NCI-H446 treated with DMSO at 0.1 percent for 48 hours (cell line): Measurements from ENCODE around the gene EEF1A2.
"Not testable (repeated sequence)": the region's sequence is repeated elsewhere in the genome, so short reads cannot be mapped to it uniquely, and the experiment has no call there.

Source experiments
- DNase-seq: peaks from one replicate; lab custom pipeline; 2025; lab: John Stamatoyannopoulos, UW

Gene EEF1A2

GRCh38 chr20:63484651-63485403 is 14.1 kb downstream of the EEF1A2 start:
- no peak for DNase-seq

GRCh38 chr20:63484236-63484635 is 14.6 kb downstream of the EEF1A2 start:
- no peak for DNase-seq

DNA sequence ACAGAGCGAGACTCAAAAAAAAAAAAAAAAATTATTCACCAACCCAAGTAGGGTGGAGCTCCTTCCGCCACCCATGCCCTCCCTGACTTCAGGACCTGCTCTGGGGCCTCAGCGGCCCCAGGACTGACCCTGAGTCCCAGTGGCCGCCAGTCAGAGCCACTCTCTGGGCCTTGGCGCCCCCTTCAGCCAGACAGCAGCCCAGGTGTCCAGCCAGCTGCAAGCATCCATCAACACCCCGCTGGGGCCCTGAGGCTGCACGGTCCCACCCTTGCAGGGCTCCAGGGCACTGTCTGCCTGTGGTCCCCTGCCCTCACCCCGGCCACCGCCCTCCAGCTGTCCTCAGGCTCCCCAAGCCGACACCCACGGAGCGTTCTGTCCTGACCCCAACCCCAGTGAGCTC is 15.0 kb downstream of the EEF1A2 start:
- DNase-seq, result no peak

- DNase-seq, result no peak
Measured at GRCh38 chr20:63482021-63482587, 16.8 kb downstream of the EEF1A2 start.

DNA sequence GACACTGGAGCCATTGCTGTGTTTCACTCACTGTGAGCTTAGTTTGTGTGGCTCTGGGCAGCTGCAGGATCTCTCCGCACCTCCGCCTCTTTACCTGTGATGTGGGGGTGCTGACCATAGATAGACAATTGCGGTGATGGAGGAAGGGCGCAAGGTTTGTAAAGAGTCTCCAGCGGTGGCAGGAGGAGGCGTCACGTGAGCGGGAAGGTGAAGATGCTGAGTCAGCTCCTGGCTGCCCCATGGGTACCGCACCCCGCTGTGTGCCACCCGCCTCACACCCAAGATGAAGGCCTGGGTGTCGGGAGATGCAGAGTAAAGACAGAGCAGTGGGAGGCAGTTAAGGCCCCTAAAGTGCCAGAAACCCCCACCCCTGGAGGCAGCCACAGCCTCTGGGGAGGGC is 17.4 kb downstream of the EEF1A2 start:
- DNase-seq, result no peak

- DNase-seq, result not testable (repeated sequence)
Measured at GRCh38 chr20:63479695-63480419, 19.0 kb downstream of the EEF1A2 start.

DNA sequence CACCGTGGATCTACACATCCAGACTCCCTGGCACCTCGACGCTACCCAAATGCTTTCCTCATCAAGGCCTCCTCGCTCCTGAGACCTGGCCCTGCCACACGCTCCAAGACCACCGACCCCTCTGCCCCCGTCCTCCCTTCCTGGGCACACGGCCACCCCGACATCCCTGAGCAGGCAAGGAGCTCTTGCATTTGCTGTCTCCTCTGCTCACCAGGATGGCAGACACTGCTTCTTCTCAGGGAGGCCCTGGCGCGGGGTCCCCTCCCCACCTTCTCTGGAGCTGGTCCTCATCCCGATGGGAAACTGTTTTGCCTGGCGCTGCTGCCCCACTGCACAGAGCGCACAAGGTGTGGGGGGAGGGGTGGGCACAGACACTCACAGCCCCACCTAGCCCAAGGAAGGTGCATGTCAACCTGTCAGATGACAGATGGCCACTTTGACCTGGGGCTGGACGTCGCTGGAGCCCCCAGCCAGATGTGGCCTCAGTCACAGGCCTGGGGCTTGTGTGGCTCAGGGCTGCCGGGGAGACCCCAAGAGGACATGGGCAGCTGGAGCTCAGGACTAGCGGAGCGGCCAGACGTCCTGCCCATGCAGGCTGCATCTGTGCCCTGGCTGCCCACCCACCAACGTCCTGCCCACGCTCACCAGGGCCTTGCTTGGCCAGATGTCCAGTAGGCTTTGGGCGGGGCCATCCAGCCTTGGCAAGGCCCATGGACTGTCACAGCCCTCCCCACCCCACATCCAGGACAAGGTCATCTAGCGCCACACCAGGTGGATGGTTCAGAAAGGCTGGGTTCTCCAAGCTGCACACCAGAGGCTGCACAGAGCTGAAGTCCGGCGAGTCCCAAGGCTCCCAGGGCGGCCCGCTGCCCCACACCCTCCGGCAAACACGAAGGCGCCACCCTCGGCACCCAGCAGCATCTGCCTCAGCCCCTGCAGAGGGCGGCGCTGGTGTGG is 20.3 kb downstream of the EEF1A2 start:
- no peak for DNase-seq

DNA sequence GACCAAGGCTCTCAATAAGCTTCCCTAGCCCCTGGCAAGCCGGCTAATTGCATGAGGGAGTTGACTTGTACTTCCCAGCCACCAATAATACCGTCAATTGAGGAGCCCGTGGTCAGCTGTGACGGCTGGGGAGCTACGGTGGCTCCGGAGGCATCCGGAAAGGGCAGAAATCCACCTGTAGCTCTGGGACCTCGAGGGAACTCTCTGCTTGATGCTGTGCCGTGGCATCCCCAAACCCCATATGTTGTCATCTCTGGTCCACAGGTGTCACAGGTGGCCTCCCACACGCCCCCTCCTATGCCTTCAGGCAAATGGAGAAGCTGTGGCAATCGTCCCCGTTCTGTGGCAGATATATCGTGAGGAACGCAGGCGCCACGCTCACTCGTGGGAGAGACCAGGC is 20.9 kb downstream of the EEF1A2 start:
- no peak for DNase-seq

- DNase-seq, result no peak
Measured at GRCh38 chr20:63477061-63477616, 21.7 kb downstream of the EEF1A2 start.

DNA sequence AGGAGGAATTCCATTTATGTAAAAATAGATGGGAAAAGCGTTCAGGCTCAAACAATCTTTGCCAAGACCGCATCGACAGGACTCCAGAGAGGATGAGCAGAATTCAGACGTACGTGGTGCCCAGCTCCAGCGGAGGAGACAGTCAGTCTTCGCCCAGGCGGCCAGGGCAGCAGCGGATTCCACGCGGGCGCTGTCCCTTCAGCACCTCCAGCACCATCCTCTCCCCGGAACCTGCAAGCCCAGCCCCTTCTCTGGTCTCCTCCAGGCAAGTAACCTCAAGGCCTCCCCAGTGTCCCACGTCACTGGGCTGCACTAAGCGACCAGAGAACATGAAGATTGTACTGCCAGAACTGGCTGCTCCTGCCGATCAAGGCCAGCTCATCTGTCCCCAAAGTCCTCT is 23.7 kb downstream of the EEF1A2 start:
- no peak for DNase-seq

DNA sequence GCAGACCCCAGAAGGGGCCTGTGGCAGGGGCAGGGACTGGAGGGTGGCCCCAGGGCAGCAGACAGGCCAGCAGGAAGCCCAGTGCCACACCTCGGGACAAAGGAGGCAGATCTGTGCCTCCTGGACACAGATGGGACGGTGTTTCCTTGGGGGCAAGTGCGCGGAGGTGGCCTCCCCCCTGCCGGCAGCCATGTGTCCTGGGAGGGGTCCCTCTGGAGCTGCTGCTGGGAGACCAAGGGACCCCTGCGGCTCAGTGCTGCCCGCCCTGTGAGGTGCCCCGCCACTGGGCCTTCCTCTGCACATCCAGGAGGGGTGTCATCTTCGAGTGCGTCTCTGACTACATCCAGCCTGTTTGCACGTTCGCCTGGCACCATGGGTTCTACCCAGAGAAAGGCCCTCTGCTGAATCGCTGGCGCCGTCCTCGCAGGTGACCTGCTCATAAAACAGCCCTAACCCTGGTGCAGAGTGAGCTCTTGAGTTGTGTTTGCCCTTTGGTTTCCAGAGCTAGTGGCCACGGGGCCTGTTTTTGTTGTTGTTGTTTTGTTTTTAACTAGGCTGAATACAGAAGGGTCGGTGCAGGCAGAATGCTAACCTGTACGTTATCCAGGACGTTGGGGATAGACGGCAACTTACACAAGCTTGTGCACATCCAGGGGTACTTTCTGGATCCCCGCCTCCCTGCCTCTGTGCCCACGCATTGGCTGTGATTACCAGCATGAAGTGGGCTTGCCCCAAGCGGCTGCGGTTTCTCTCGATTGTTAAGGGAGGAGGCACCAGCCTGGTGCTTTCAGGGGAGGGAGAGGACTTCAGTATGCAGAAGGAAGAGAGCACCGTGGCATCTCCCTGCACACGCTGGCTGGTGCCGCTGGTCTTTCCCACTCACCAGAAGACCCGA is 25.1 kb downstream of the EEF1A2 start:
- no peak for DNase-seq

DNA sequence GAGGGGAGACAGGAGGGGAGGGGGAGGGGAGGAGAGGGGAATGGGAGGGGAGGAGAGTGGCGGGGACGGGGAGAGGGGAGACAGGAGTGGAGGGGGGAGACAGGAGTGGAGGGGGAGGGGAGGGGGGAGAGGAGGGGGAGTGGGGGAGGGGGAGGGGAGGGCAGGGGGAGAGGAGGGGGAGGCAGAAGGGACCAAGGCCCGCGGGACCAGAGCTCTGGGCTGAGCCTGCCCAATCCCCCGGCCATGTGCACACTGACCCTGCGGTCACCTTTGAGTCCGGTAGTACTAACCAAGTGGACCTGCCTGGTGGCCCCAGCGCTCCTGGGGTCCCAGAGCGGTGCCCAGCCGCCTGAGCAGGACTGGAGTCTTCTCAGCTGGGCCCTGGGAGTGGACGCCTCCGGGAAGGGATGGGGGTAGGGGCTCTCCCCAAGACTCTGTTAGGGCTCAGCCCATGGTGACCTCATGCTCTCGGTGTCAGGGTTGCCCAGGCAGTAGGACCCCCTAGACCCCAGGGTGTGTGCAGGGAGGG is 26.0 kb downstream of the EEF1A2 start:
- no peak for DNase-seq

GRCh38 chr20:63471981-63472831 is 26.7 kb downstream of the EEF1A2 start, which contains the start of gene KCNQ2:
Gene KCNQ2 (minus strand): TSS chr20:63472655. CDS start chr20:63472463, 192 bp downstream.
- DNase-seq, result peak; percentile 41

- no peak for DNase-seq
Measured at GRCh38 chr20:63471717-63471980, 27.2 kb downstream of the EEF1A2 start.

DNA sequence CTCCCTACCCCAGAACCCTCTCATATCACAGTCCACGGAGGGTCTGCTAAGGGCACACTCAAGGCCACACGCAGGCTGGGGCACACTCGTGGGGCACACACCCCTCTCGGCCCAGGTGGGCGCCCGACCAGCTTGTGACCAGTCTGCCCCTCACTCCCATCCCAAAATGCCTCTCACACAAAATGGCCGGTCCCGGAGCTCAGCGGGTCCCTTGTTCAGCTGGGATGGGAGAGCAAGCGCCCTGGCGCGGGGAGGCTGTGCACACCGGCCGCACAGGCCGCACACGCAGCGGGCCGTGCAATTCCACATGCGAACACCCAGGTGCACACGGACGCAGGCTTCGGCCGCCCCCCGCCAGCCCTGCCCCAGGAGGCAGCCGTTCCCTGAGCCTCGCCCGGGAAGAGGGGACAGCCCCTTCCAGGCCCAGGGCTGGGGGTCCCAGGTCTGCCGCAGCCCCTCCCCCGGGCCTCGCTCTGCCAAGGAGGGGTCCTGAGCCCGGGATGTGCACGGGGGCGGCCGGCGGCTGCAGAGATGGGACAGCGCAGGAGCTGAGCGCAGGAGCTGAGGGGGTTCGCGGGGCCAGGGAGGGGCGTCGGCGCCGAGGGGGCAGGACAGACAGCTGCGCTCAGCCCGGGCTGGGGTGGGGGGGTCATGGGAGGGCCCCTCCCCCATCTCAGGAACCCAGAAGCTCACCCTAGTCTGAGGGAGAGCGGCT is 27.7 kb downstream of the EEF1A2 start:
- DNase-seq, result no peak

- DNase-seq, result no peak
Measured at GRCh38 chr20:63470410-63470809, 28.5 kb downstream of the EEF1A2 start.

GRCh38 chr20:63469713-63470101 is 29.2 kb downstream of the EEF1A2 start:
- no peak for DNase-seq

DNA sequence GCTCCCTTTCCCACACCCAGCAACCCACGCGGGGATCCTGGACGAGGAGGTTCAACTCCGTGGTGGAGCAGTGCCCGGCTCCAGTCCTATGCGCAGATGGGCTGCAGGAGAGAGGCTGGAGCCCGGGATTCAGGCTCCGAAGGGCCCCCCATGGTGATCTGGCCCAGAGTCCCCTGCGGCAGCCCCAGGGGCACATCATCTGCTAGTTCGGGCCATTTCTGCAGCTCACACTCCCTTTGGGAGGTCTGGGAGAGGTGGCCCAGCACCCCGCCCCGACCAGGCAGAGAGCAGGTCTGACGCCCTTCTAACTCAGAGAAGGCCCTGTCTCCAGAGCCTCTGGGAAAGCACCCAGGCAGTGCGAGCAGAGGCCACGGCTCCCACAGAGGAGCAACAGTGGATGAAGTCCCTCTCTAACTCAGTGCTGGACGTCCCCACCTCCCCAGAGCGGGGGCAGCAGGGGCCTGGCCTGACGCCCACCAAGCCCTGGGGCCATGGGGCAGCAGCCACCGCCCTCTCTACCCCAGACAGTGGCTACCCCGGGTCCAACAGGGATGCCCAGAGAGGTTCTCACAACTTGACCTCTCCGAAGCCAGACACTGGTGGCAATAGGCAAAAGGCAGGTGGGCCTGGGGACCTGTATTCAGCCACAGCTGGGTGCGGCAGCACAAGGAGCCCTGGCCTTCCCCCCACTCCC is 29.7 kb downstream of the EEF1A2 start:
- DNase-seq, result peak; percentile 24
